Activated CD4-positive, alpha-beta T cell treated with anti-CD3 and anti-CD28 coated beads, Interleukin-2, Interleukin-6, amounts not matched to agents 100 ng/mL and 50 ng/mL, durations not matched to agents 16 hours and 8 hours (primary cell): Measurements from ENCODE around the gene TOMM20L.
A peak's percentile ranks its signal among the peaks of the same experiment; 100 is the strongest.

ENCODE experiments used
- DNase-seq: peaks from one replicate; pipeline ENCODE4 v3.0.0-alpha.2; 2020

The TOMM20L gene

DNA sequence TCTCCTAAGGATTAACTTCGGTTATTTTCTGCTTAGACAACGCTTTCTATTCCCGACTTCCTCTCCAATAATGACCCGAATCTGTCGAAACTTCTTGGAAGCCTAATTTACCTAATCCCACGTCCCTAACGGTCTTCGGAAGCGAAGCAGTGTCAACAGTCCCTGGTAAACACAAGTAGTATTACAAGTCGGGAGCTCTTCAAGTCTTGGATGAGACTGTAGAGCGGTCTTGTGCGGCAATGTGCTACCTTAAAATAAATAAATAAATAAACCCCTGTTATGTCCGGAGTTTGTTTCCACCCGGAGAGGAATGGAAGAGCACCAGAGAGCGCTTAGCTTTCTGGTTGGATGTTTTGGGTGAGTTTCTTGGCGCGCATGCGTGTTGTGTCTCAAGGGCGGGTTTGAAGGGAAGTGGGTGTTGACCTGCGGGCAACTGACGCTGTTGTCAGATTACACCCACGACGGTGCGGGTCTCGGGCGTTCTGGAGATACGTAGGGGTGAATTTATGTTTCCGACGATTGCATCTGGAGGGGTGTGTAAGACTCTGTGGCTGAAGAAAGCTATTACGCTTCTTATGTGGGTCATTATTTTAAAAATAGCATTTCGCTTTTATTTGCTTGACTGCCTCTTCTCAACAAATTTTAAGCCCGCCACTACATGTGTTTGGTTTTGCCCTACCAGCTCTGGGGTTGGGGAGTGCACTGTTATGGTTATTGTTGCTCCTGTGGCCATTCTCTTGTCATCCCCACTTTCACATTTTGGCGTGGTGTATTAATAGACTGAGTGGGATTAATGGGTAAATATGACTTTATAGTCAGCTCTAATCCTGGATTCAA, 31.8 kb downstream of the TOMM20L start, which contains the start of the genes KIAA0586 and TIMM9:
Gene KIAA0586 (plus strand): TSS at position 439 of the 837 bp plus-strand sequence. CDS start 546 bp downstream, outside the sequence.
Gene TIMM9 (minus strand): TSS at position 251 of the 837 bp plus-strand sequence. CDS start 15,586 bp downstream, outside the sequence.
- peak; percentile 98 for DNase-seq

DNA sequence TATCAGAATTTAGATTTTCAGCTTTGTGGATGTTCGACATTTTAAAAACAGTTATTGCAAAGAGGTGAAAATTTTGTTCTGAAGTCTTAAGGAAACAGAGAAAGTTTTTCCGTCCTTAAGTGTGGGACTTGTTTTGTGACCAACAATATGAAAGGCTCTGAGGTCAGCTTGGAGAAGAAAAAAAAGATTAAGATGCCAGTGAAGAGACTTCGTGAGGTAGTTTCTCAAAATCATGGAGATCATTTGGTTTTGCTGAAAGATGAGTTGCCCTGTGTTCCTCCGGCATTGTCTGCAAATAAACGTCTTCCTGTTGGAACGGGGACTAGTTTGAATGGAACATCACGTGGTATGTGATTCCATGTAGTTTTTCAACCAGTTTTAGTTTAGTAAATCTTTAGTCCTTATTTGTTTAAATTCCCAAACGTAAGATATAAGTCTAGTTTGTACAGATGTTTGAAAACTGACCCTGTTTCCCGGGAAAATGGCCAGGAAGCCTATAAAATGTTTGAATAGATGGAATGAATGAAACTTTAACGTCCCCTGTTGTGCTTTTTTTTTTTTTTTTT, 32.5 kb downstream of the TOMM20L start:
- peak; percentile 58 for DNase-seq

DNA sequence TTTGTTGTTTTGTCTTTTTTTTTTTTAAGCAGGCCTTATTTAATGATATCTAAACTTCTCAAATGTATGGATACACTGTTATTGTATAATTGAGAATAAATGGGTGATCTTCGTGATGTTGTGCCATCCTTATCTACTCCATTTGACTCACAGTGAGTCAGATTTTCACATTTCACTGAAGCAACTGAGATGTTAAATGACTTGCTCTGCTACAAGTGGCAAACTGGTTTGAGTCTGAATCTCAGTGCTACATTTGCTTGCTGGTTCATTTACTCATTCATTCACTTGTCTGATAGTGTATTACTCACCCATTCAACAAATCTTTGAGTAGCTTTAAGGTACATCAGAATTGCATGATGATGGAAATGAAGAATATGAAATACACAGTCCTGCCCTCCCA, 34.4 kb downstream of the TOMM20L start:
- DNase-seq, result peak; percentile 84

DNA sequence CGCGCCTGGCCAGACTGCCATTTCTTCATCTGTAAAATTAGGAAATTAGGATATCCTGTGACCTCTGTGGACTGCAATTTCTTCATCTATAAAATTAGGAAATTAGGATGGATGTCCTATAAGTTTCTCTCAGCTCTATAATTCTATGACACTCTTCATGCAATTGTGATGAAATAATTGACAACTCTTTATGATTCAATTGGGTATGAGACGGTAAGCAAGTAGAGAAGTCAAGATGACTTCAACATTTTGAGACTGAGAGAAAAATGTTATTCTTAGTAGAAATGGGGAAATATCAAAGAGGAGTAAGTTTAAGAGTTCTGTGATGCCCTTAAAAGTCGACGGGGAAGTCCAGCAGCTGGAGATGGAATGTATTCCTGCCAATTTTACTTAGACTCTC, 43.7 kb downstream of the TOMM20L start:
- DNase-seq, result no peak

DNA sequence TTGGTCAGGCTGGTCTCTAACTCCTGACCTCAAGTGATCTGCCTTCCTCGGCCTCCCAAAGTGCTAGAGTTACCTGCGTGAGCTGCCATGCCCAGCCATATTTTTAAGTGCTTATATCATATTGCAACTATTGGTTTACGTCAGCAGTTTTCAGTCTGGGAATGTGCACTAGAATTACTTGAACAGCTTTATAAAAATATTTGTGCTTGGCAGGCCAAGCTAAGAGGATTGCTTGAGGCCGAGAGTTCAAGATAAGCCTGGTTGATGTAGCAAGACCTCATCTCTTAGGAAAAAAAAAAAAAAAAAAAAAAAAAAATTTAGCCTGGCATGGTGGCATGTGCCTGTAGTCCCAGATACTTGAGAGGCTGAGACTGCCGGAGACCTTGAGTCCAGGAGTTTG, 48.9 kb downstream of the TOMM20L start:
- peak; percentile 10 for DNase-seq

DNA sequence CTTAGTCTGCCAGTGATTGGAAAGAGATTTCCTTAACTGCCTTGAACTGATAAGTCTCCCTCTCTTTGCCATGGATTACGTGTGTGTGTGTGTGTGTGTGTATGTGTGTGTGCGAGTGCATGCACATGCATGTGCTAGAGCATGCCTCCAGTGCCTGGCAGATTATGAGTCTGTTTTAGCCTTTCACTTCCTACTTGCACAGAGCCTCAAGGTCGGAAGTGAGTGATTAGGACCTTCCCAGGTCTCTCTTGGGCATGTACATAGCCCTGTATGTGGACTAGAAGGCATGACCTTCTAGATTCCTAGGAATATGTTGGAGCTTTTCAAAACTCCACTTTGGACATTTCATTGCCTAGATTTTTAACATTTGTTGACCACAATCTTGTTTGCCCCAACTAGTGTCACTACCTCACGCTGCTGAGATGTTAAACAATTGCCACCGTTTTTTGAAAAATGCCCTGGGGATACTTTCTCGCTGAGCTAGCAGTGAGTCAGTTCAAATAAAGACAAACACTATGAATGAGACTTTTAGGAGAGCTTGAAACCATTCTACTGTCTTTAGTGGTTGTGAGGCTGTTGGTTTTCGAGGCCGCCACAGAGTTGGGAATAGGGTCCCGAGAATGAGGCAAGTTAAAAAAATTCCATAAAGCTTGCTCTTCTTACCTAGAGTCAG, 60.0 kb downstream of the TOMM20L start:
- DNase-seq, result no peak
